OCI-LY1 (cell line): ENCODE results near the gene NEK2.

Source experiments
- H2AFZ ChIP-seq: fragments of 200-600 bp; sonication (generic), shearing (Covaris generic); 2 replicates; pipeline ENCODE4 v1.6.0; 2014; ENCODE audit warnings: antibody characterized with exemption, mild to moderate bottlenecking, low read length
- H3F3A ChIP-seq: fragments of 200-600 bp; sonication (generic), shearing (Covaris generic); 2 replicates; pipeline ENCODE4 v1.6.0; 2014; ENCODE audit warnings: mild to moderate bottlenecking, antibody characterized with exemption, low read length, moderate library complexity; ENCODE audit not compliant: insufficient read depth
- H3K27ac ChIP-seq: fragments of 200-600 bp; sonication (generic); 2 replicates; pipeline ENCODE4 v1.5.1; 2014; ENCODE audit warnings: low read length, mixed run types, mild to moderate bottlenecking, low read depth; ENCODE audit not compliant: poor library complexity, severe bottlenecking
- H3K27me3 ChIP-seq: fragments of 200-600 bp; sonication (generic); 2 replicates; pipeline ENCODE4 v1.6.0; 2014; ENCODE audit warnings: antibody characterized with exemption, mild to moderate bottlenecking, low read length, moderate library complexity; ENCODE audit not compliant: insufficient read depth
- H3K36me3 ChIP-seq: fragments of 200-600 bp; sonication (generic); 2 replicates; pipeline ENCODE4 v1.6.1; 2014; ENCODE audit warnings: mild to moderate bottlenecking, antibody characterized with exemption, low read length, moderate library complexity, mixed read lengths; ENCODE audit not compliant: insufficient read depth
- H3K4me1 ChIP-seq: fragments of 200-600 bp; sonication (generic); 2 replicates; pipeline ENCODE4 v1.5.1; 2014; ENCODE audit warnings: mild to moderate bottlenecking, low read length, moderate library complexity; ENCODE audit not compliant: insufficient read depth, severe bottlenecking
- H3K4me2 ChIP-seq: fragments of 200-600 bp; sonication (generic), shearing (Covaris generic); 2 replicates; pipeline ENCODE4 v1.6.1; 2014; ENCODE audit warnings: low read length
- H3K4me3 ChIP-seq: fragments of 200-600 bp; sonication (generic); 2 replicates; pipeline ENCODE4 v1.5.1; 2014; ENCODE audit warnings: low read length, low read depth, mild to moderate bottlenecking, mixed read lengths; ENCODE audit not compliant: poor library complexity, severe bottlenecking
- H3K79me2 ChIP-seq: fragments of 200-600 bp; shearing (Covaris generic); 2 replicates; pipeline ENCODE4 v1.6.1; 2016; ENCODE audit warnings: mixed run types, low read length, mixed read lengths; ENCODE audit not compliant: insufficient read depth
- H3K9ac ChIP-seq: fragments of 200-600 bp; sonication (generic), shearing (Covaris generic); 2 replicates; pipeline ENCODE4 v1.6.1; 2014; ENCODE audit warnings: mild to moderate bottlenecking, low read length, mixed read lengths
- H3K9me2 ChIP-seq: fragments of 200-600 bp; sonication (generic), shearing (Covaris generic); 2 replicates; pipeline ENCODE4 v1.6.1; 2014; ENCODE audit warnings: low read depth, mild to moderate bottlenecking, low read length, mixed read lengths
- H3K9me3 ChIP-seq: fragments of 200-600 bp; shearing (Covaris generic); 2 replicates; pipeline ENCODE4 v1.6.1; 2014; ENCODE audit warnings: low read length, mixed read lengths
- H4K20me1 ChIP-seq: fragments of 200-600 bp; sonication (generic), shearing (Covaris generic); 2 replicates; pipeline ENCODE4 v1.6.0; 2016; ENCODE audit warnings: mild to moderate bottlenecking, low read length; ENCODE audit not compliant: insufficient read depth
- CTCF ChIP-seq: fragments of 200-600 bp; sonication (generic), shearing (Covaris generic); IDR thresholded peaks from 2 replicates; pipeline ENCODE4 v1.5.1; 2017; ENCODE audit warnings: mild to moderate bottlenecking, antibody characterized with exemption, low read length, moderate library complexity, mixed read lengths
- EZH2 ChIP-seq: fragments of 200-600 bp; sonication (generic), shearing (Covaris generic); IDR thresholded peaks from 2 replicates; pipeline ENCODE4 v1.8.0; 2017; ENCODE audit warnings: borderline replicate concordance, mixed run types, mild to moderate bottlenecking, antibody characterized with exemption, low read length, moderate library complexity, mixed read lengths

Gene NEK2

DNA sequence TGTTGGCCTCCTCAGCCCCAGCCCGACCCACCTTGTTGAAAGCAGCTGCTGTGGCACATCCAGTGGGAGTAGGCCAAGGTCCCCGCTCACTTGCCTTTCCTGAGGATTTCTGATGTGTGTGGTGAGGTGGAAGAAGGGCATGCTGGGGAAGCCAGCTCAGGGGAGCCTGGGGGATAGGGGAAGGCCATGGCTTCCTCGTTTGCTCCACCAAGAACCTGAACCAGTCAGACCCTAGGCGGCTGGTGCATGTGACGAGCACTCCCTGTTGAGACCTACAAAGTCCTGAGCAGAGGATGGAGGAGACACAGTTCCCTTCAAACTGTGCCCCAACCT is 58.5 kb downstream of the NEK2 start:
- H3K4me2 ChIP-seq = no peak overlapping the region
- no peaks in the 10 kb centered on the region for H3K9me3 ChIP-seq
- H3K27me3 ChIP-seq = peaks cover 5% of the 10 kb centered on the region; the same call in 1 of the 2 replicates
- TF ChIP-seq CTCF (no peak), EZH2 (no peak)
- no peaks in the 10 kb centered on the region for H3F3A ChIP-seq
- H2AFZ ChIP-seq = no peak overlapping the region
- no peaks in the 10 kb centered on the region for H3K4me1 ChIP-seq
- H4K20me1 ChIP-seq = no peaks in the 10 kb centered on the region
- H3K79me2 ChIP-seq = no peaks in the 10 kb centered on the region
- H3K9me2 ChIP-seq = no peaks in the 10 kb centered on the region
- no peaks in the 10 kb centered on the region for H3K36me3 ChIP-seq
- no peak overlapping the region for H3K4me3 ChIP-seq
- H3K27ac ChIP-seq = no peak overlapping the region
- H3K9ac ChIP-seq = no peak overlapping the region

DNA sequence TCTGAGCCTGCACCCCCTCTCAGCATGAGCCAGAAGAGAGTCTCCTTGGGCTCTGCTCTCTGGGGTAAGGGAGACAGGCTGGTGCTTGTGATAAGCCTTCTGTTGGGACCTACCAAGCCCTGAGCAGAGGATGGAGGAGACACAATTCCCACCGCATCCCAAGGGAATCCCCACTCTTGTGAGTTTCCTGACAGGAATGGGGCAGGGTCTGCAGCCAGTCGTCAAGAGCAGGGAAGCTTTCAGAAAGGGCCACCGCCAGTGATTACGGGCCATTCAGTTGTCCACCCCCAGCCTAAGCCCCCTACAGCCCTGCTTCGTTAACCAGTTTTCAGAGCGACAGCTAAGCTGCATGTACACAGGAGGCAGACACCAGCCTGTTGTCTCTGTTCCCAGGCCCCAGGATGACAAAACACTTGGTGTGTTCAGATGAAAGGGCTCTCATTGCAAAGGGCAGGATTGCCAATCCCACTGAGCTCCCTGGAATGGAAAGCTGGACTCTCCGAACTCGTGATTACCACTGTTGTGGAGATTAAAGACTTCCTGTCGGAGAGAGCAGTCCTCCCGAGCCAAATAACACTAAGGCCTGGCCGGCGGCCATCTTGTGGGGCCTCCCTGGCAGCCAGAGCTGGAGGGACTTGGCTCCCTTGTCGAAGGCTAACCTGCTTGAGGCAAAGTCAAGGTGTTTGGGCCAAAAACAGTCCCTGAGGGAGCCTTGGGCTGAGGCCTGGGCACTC is 59.0 kb downstream of the NEK2 start:
- H3K4me3 ChIP-seq = no peak overlapping the region
- no peak overlapping the region for H3K27ac ChIP-seq
- no peaks in the 10 kb centered on the region for H3K9me2 ChIP-seq
- no peaks in the 10 kb centered on the region for H3K36me3 ChIP-seq
- H3K9ac ChIP-seq = no peak overlapping the region
- 0 out of 2 replicates have a peak, but pooled peaks cover 5% of the 10 kb centered on the region for H3K27me3 ChIP-seq
- no peaks in the 10 kb centered on the region for H3K4me1 ChIP-seq
- no peaks in the 10 kb centered on the region for H4K20me1 ChIP-seq
- H2AFZ ChIP-seq = no peak overlapping the region
- H3K79me2 ChIP-seq = no peaks in the 10 kb centered on the region
- no peaks in the 10 kb centered on the region for H3F3A ChIP-seq
- H3K4me2 ChIP-seq = no peak overlapping the region
- TF ChIP-seq EZH2 (no peak), CTCF (no peak)
- H3K9me3 ChIP-seq = no peaks in the 10 kb centered on the region

GRCh38 chr1:211614615-211615014 is 60.8 kb downstream of the NEK2 start:
- H3K27me3 ChIP-seq = 0 out of 2 replicates have a peak, but pooled peaks cover under 1% of the 10 kb centered on the region
- H3K36me3 ChIP-seq = no peaks in the 10 kb centered on the region
- H4K20me1 ChIP-seq = no peaks in the 10 kb centered on the region
- no peaks in the 10 kb centered on the region for H3K79me2 ChIP-seq
- TF ChIP-seq EZH2 = no peak
- no peak for TF ChIP-seq CTCF
- H2AFZ ChIP-seq = no peak overlapping the region
- H3K4me1 ChIP-seq = no peaks in the 10 kb centered on the region
- H3K4me3 ChIP-seq = no peak overlapping the region
- no peak overlapping the region for H3K27ac ChIP-seq
- no peaks in the 10 kb centered on the region for H3K9me2 ChIP-seq
- H3F3A ChIP-seq = no peaks in the 10 kb centered on the region
- H3K4me2 ChIP-seq = no peak overlapping the region
- H3K9me3 ChIP-seq = no peaks in the 10 kb centered on the region
- H3K9ac ChIP-seq = no peak overlapping the region
